Esophagus squamous epithelium (tissue), 4 donors: Measurements from ENCODE around the gene ARSA.

Source experiments
- POLR2A ChIP-seq, 4 donors: fragments of 450-650 bp; IDR thresholded peaks; one replicate each; pipeline ENCODE4 v1.6.1; 2017; ENCODE audit warnings: antibody characterized with exemption in 4 of 4, mild to moderate bottlenecking in 4 of 4, moderate library complexity in 3 of 4
- TF ChIP-seq, protein P1 (sequence below), 6 experiments: fragments of 450-650 bp in 4 of 6; fragments of 200-600 bp in 2 of 6; sonication (generic) in 2 of 6; IDR thresholded peaks; one replicate each; pipeline ENCODE4 v1.5.1; 2016 to 2019; ENCODE audit warnings: antibody characterized with exemption in 6 of 6, mild to moderate bottlenecking in 4 of 6, moderate library complexity in 4 of 6

- TF ChIP-seq, protein P1, sequence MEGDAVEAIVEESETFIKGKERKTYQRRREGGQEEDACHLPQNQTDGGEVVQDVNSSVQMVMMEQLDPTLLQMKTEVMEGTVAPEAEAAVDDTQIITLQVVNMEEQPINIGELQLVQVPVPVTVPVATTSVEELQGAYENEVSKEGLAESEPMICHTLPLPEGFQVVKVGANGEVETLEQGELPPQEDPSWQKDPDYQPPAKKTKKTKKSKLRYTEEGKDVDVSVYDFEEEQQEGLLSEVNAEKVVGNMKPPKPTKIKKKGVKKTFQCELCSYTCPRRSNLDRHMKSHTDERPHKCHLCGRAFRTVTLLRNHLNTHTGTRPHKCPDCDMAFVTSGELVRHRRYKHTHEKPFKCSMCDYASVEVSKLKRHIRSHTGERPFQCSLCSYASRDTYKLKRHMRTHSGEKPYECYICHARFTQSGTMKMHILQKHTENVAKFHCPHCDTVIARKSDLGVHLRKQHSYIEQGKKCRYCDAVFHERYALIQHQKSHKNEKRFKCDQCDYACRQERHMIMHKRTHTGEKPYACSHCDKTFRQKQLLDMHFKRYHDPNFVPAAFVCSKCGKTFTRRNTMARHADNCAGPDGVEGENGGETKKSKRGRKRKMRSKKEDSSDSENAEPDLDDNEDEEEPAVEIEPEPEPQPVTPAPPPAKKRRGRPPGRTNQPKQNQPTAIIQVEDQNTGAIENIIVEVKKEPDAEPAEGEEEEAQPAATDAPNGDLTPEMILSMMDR (IDR thresholded peaks at IDR 0.05) = no peak
- no peak for TF ChIP-seq POLR2A (IDR thresholded peaks at IDR 0.05)
Observed at GRCh38 chr22:50670914-50671538, 43.1 kb upstream of the ARSA start.
